Renal cortical epithelial cell (primary cell): Measurements from ENCODE around the gene CAST. TPM values are rescaled to one million over a fixed set of nuclear protein-coding genes. Genes with fewer than 3 reads are reported as not detected.
"Not testable (repeated sequence)": the region's sequence is repeated elsewhere in the genome, so short reads cannot be mapped to it uniquely, and the experiment has no call there.

Source experiments
- DNase-seq: peaks from one replicate; pipeline ENCODE4 v3.0.0-alpha.2; 2011; ENCODE audit warnings: low read depth
- total RNA-seq: library from RNA; depleted of rRNA; stranded (reverse); fragments of >200 nt; gene quantifications from 2 replicates; pipeline ENCODE4 v1.2.3, GENCODE V29; 2014

The CAST gene
- total RNA-seq, 1 donor from 2014 or later: 341 TPM

- no peak for DNase-seq
These were observed 118.5 kb downstream of the CAST start for GRCh38 chr5:96780626-96781025.

GRCh38 chr5:96781031-96781971 is 119.1 kb downstream of the CAST start:
- peak; percentile 80 for DNase-seq

DNA sequence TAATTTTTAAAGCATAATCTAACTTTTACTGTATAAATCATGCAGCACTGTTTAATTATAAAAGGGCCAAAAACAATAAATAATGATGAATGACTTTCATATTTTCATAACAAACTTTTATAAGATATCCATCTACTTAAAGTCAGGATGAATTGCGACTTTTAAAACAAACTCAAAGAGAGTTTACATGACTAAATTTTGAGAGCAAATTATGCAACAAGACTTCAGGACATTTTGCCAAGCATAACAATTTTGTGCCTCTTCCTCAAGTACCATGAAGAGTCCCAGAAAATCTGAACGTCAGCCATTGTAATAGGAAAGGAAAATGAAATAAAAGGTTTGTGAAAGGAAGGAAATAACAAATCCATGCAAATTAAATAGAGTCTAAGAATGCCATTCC is 121.2 kb downstream of the CAST start:
- no peak for DNase-seq

DNA sequence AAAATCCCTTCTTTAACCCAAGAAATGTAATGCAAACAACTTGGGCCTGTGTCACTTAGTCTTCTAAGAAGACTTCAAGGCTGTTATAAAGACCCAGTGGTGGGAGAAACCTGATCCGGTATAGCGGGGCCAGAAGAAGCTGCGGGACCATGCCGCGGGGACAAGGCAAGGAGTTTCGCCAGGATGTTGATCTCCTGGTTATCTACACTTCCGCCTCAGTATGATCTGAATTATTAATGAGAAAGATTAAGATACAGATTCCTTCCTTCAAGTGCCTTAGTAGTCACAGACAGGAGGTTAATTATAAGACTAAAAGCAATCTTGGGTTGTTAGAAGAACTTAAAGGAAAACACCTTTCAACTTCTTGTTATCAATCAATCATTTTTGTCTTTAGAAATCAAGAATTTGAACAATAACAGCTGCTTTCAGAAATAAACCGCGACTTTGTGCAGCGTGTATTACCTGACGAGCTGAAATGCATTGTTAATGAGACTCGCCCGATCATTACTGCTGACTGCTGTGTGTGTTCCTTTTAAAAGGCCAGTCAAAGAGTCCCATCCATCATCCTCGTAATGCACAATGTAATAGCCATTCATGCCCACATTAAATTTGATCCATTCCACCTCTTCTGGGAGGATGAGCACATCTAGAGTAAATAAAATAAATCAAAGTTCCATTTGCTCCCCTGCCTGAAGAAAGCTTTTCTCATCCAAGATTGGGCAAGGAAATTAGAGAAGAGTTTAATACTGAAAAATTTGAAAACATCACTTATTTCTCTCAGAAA is 123.3 kb downstream of the CAST start:
- no peak for DNase-seq

DNA sequence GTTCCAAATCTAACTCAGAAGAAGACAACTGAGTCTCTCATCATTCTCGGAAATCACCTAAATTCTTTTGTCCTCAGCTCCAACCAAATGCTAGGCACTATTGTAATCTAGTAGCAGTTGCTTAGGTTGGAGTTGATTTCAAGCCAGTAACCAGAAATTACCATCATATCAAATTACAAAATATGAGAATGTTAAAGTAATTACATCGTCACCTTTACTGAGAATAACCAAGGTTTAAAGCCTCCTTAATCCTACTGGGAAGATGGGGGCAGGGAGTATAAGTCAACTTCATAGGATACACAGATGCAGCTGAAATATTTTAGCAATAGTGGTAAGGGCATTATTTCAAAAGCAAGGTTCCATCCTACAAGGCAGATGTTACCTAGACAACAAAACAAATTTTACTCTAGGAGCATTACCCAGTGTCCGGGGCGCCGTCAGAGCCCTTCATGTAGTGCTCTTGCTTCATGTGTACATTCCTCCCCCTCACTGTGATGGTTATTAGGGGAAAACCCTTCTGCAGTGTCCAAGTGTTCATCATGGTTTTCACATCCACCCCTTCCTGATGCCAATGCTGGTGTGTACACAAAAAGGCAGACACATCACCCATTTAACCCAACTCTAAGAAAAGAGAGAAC is 126.1 kb downstream of the CAST start:
- DNase-seq: peak; percentile 16

GRCh38 chr5:96789794-96790330 is 127.7 kb downstream of the CAST start:
- DNase-seq: no peak

DNA sequence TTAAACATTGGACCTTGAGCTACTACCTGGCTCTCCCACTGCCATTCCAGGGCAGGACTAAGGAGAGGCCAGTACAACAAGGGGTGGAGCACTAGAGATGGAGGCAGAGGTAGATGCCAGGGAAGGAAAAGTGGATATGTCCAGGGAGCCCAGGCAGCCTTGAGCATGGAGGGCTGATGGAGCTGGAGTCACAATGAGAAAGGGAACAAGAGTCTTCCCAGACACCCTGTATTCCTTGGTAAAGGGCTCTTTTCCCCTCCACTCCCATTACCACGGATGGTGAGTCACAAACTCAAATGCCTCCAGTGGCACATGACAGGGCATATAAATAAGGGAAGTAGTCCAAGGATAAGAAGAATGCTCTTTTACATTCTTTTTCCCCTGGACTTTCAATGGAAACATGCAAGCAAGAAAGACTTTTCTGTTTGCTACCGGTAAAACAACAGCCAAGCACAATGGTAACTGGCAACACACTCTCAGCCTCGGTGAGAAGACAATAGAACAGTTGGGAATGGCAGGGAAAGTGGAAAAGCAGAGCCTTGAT is 128.9 kb downstream of the CAST start:
- peak; percentile 81 for DNase-seq

DNA sequence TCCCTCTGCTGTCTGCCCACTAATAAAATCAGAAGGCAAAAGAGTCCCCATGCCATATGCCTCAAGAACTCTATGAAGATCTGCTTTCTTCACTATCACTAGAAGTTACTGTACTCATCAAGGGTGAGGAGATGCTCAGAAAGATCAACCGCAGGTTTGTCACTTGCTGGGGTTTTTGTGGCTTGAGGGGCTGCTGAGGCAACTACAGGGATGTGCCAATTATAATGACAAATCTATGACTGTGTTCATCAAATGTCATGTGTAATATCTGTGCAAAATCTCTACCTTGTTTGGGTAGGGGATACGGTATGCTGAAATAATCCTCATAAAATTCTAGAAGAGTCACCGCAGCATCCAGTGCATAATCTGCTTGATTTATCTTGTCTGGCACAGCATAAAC is 132.6 kb downstream of the CAST start:
- DNase-seq: no peak

DNA sequence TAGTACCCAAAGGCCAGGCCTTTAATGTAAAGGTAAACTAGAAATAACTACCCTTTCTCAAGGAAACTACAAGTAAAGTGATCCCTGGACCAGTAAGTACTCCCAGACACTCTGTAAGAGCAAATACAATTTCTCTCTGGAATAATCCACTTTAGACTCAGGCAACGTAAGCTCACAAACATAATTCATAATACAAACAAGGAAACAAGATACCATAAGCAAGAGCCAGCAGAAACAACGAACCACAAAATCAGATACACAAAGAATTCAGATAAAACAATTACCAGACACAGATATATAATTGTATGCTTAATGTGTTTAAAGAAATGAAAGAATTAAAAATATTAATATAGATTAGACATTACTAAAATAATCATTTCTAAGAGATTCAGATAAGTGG is 133.4 kb downstream of the CAST start:
- DNase-seq: no peak

DNA sequence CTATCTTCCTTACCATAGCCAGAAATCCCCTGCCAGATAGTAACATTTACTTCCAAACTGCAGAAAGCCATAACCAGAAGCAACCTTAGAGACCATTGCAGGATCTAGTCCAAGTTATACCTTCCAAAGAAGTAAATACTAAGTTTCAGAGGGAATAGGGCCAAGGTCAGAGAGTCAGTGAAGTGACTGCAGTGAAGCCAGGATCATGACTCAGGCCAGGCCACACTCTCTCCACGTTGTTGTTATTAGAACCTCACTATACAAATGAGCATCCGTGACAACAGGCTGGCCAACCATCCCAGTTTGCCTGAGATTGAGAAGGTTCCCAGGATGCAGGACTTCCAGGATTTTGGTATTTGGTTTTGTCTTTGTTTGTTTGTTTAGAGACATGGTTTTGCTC is 134.3 kb downstream of the CAST start:
- no peak for DNase-seq

DNA sequence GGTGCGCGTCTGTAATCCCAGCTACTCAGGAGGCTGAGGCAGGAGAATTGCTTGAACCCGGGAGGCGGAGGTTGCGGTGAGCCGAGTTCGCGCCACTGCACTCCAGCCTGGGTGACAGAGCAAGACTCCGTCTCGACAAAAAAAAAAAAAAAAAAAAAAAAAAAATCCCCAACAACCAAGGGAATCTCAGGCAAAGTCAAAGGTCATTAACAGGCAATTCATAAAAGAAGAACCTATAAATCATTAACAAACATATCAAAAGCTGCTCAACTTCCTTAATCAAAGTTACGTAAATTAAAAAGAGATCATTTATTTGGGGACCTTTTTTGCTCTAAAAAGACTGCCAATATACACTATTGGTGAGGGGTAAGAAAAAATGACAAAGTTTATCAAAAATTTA is 139.5 kb downstream of the CAST start:
- DNase-seq: not testable (repeated sequence)

GRCh38 chr5:96807075-96807654 is 145.0 kb downstream of the CAST start:
- DNase-seq: no peak

- no peak for DNase-seq
These were observed 146.3 kb downstream of the CAST start for GRCh38 chr5:96808541-96808828.

- DNase-seq: no peak
These were observed 146.8 kb downstream of the CAST start for GRCh38 chr5:96808868-96809558.

DNA sequence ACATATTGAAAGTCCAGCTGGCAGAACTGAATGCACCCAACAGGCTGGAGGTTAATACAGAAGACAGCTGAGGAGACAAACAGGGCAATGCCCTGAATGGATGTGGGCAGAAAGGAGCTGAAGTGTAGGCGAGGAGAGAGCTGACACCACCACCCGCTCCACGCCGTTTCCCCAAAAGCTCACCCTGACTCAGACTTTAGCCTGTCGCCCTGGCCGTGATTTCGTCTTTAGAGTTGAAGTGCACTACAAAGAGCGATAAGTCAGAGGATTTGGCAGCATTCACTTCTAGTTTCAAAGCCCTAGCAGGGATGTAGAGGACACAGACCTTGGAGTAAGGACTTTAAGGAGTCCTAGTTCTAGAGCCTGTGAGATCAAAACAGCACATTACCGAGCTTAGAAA is 147.7 kb downstream of the CAST start:
- DNase-seq: no peak

GRCh38 chr5:96812851-96813250 is 150.7 kb downstream of the CAST start:
- no peak for DNase-seq

DNA sequence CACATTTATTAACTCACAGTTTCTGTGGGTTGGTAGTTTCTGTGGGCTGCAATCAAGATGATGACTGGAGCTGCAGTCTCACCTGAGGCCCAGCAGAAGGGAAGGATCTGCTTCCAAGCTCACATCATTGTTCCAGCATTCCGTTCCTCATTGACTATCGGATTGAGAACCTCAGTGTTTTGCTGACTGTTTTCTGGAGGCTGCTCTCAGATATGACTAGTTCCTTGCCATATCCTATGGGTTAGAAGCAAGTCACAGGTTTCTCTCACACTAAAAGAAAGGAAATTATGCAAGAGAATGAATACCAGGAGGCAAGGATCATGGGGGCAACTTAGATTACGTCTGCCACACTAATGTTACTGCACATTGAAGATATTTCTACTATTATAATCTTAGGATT is 151.9 kb downstream of the CAST start:
- DNase-seq: no peak

GRCh38 chr5:96816411-96816939 is 154.3 kb downstream of the CAST start:
- DNase-seq: no peak

DNA sequence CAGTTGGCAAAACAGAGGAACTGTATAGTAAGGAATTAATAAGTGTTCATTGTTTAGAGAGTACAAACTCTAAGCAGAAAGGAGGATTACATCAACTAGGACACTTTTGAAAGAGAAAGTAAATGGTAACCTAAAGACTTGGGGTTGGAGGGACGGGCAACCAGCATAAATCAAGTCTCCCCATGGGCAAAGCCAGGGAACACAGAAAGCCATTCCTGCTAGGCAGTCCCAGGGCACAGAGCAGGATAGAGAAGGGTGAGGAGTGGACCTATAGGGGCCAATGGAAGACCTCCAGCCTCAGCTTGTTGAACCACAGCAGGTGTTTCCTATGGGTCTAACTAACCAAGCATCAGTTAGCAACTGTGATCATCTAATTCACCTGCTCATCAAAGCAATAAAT is 154.8 kb downstream of the CAST start:
- no peak for DNase-seq

GRCh38 chr5:96817506-96817905 is 155.3 kb downstream of the CAST start:
- no peak for DNase-seq
